H1 (cell line): ENCODE measurements around the gene MOGAT3. TPM values are rescaled to one million over a fixed set of nuclear protein-coding genes. Genes with fewer than 3 reads are reported as not detected.

ENCODE experiments used
- ASH2L ChIP-seq: fragments of 200-600, 300-600 bp; sonication (generic); IDR thresholded peaks from one replicate; pipeline ENCODE4 v1.7.1; 2017; ENCODE audit warnings: low read length
- CBX5 ChIP-seq: fragments of 300-800, 300-1000 bp; sonication (generic); IDR thresholded peaks from 2 replicates; pipeline ENCODE4 v1.7.1; 2016; ENCODE audit warnings: antibody characterized with exemption, low read length, low read depth
- EGR1 ChIP-seq: IDR thresholded peaks from 2 replicates; pipeline ENCODE4 v1.6.1; 2011; ENCODE audit warnings: low read depth, low read length, borderline replicate concordance
- HDAC2 ChIP-seq, 2 experiments: fragments of 300-600 bp in 1 of 2; sonication (generic) in 1 of 2; IDR thresholded peaks; 2 replicates each; pipeline ENCODE4 v1.6.1; 2011 to 2012; ENCODE audit warnings: low read depth in 2 of 2, low read length in 2 of 2, mild to moderate bottlenecking in 2 of 2, moderate library complexity in 2 of 2, borderline replicate concordance in 1 of 2, inconsistent platforms in 1 of 2
- HDAC6 ChIP-seq: IDR thresholded peaks from one replicate; pipeline ENCODE4 v1.7.1; 2012; ENCODE audit warnings: low read depth, mild to moderate bottlenecking, inconsistent platforms, low read length, moderate library complexity
- KDM4A ChIP-seq: IDR thresholded peaks from one replicate; pipeline ENCODE4 v1.7.1; 2012; ENCODE audit warnings: low read depth, mild to moderate bottlenecking, moderate library complexity, low read length, inconsistent platforms; ENCODE audit not compliant: severe bottlenecking
- NANOG ChIP-seq: IDR thresholded peaks from 2 replicates; pipeline ENCODE4 v1.6.1; 2011; ENCODE audit warnings: low read length, low read depth, mild to moderate bottlenecking, inconsistent platforms; ENCODE audit not compliant: insufficient read depth, poor library complexity, severe bottlenecking
- POLR2AphosphoS5 ChIP-seq: IDR thresholded peaks from 2 replicates; pipeline ENCODE4 v1.6.1; 2011; ENCODE audit warnings: low read depth, low read length
- RBBP5 ChIP-seq: IDR thresholded peaks from 2 replicates; pipeline ENCODE4 v1.7.1; 2012; ENCODE audit warnings: low read depth, mild to moderate bottlenecking, inconsistent platforms, low read length, moderate library complexity, borderline replicate concordance
- RFX5 ChIP-seq: IDR thresholded peaks from 2 replicates; pipeline ENCODE4 v1.6.1; 2011; ENCODE audit warnings: low read depth, low read length, improper control_type of control experiment, borderline replicate concordance
- RXRA ChIP-seq: IDR thresholded peaks from 2 replicates; pipeline ENCODE4 v1.6.1; 2011; ENCODE audit warnings: low read depth, mild to moderate bottlenecking, low read length, moderate library complexity; ENCODE audit not compliant: insufficient read depth
- SIRT6 ChIP-seq: IDR thresholded peaks from one replicate; pipeline ENCODE4 v1.7.1; 2012; ENCODE audit warnings: low read length, inconsistent platforms
- SIX5 ChIP-seq: IDR thresholded peaks from 2 replicates; pipeline ENCODE4 v1.6.1; 2011; ENCODE audit warnings: mild to moderate bottlenecking, low read depth, low read length
- SP1 ChIP-seq: IDR thresholded peaks from 2 replicates; pipeline ENCODE4 v1.6.1; 2011; ENCODE audit warnings: low read depth, low read length
- SP2 ChIP-seq: IDR thresholded peaks from 2 replicates; pipeline ENCODE4 v1.6.1; 2012; ENCODE audit warnings: mild to moderate bottlenecking, low read length, inconsistent platforms
- SP4 ChIP-seq: IDR thresholded peaks from 2 replicates; pipeline ENCODE4 v1.6.1; 2012; ENCODE audit warnings: low read length, inconsistent platforms
- SRF ChIP-seq: IDR thresholded peaks from 2 replicates; pipeline ENCODE4 v1.6.1; 2011; ENCODE audit warnings: mild to moderate bottlenecking, low read depth, low read length, moderate library complexity
- TBP ChIP-seq: IDR thresholded peaks from 2 replicates; pipeline ENCODE4 v1.6.1; 2011; ENCODE audit warnings: low read depth, low read length, improper control_type of control experiment
- ZNF274 ChIP-seq: IDR thresholded peaks from 2 replicates; pipeline ENCODE4 v1.7.0; 2012; ENCODE audit warnings: low read length, borderline replicate concordance; ENCODE audit errors: extremely low read depth
- polyA plus RNA-seq, 7 experiments: library from polyadenylated mRNA; depleted of rRNA in 3 of 7; stranded (reverse) in 5 of 7; unstranded in 2 of 7; fragments of >200 nt in 5 of 7; fragments of 200-250 nt in 2 of 7; gene quantifications; 1 replicate in 5 of 7; 2 replicates in 1 of 7; 4 replicates in 1 of 7; pipeline versions ENCODE4 v1.2.1 to v1.2.3, GENCODE V29; 2011 to 2013; ENCODE audit warnings: missing spikeins in 2 of 7, mixed read lengths in 2 of 7
- total RNA-seq: library from RNA; stranded (reverse); fragmentation: NEBNext Ultra II Directional; extraction: Animal tissue kit (Norgen Biotek cat#: 25700); gene quantifications from 2 replicates; pipeline ENCODE4 v1.2.1, GENCODE V29; 2021
- TF ChIP-seq, protein P1 (sequence below): IDR thresholded peaks from 2 replicates; pipeline ENCODE4 v1.6.1; 2011; ENCODE audit warnings: low read length, improper control_type of control experiment

Gene MOGAT3
- total and polyA plus RNA-seq, 2 of the 8 experiments (the other 6 are each of a cell fraction or from before 2014, with no cell fraction given): 0.21 to 0.82 TPM

DNA sequence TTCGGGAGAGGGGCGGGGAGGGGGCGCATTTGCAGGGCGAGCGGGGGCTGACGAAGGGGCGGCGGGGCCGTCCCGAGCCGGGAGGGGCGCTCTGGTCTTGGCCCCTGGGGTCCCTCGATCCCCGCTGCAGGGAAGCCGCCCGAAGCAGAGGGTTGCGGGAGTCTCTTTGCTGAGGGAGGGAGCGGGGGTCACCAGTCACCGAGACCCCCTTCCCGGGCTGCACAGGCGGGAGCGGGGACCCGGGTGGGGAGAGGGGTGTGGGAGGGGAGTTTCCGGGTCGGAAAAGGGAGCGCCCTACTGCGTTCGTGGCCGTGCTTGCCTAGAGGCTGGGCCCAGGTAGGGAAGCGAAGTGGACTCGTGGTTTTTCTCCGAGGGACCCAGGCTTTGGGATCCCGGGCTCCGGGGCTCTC, 46.1 kb downstream of the MOGAT3 start (continued):
- no peak for TF ChIP-seq EGR1
- peak; percentile 24 for TF ChIP-seq ASH2L
- TF ChIP-seq SP4: no peak
- peak; percentile 78 for TF ChIP-seq KDM4A
- no peak for TF ChIP-seq TBP
- TF ChIP-seq SIX5: no peak
- TF ChIP-seq SRF: no peak
- no peak; a peak in 1 of 4 replicates for TF ChIP-seq HDAC2 (IDR thresholded peaks at IDR 0.05; ENCODE audit: borderline replicate concordance in 1 of 2, low read depth in 2 of 2, low read length in 2 of 2)
- TF ChIP-seq RXRA: no peak
- no peak for TF ChIP-seq SP1
- TF ChIP-seq SIRT6: no peak
- TF ChIP-seq, protein P1, sequence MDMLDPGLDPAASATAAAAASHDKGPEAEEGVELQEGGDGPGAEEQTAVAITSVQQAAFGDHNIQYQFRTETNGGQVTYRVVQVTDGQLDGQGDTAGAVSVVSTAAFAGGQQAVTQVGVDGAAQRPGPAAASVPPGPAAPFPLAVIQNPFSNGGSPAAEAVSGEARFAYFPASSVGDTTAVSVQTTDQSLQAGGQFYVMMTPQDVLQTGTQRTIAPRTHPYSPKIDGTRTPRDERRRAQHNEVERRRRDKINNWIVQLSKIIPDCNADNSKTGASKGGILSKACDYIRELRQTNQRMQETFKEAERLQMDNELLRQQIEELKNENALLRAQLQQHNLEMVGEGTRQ: no peak
- no peak for TF ChIP-seq RFX5
- no peak for TF ChIP-seq CBX5
- TF ChIP-seq POLR2AphosphoS5: no peak
- no peak for TF ChIP-seq SP2
- 0 out of 2 replicates have a peak, but pooled peaks have one; percentile 48 for TF ChIP-seq RBBP5
- TF ChIP-seq NANOG: no peak
- TF ChIP-seq ZNF274: no peak
- TF ChIP-seq HDAC6: no peak
